Measurements from ENCODE around the gene TMEM231.

GRCh38 chr16:75599452-75600277 lies 43.6 kb upstream of the TMEM231 start:
- no peak for TF ChIP-seq CTCF (IDR thresholded peaks at IDR 0.05; ENCODE audit: low read length)
- TF ChIP-seq EZH2 (optimal IDR thresholded peaks at IDR 0.05; ENCODE audit: low read depth, low read length) = no peak
